Kidney capillary endothelial cell (primary cell): Measurements from ENCODE around the gene ACVR1B.

Source experiments
- DNase-seq: peaks from one replicate; pipeline ENCODE4 v3.0.0-alpha.2; 2018; ENCODE audit warnings: low spot score

The ACVR1B gene

GRCh38 chr12:51944608-51945233 is 6.8 kb upstream of the ACVR1B start:
- DNase-seq, result no peak

- DNase-seq, result no peak
Observed at GRCh38 chr12:51947246-51947996, 4.1 kb upstream of the ACVR1B start.

DNA sequence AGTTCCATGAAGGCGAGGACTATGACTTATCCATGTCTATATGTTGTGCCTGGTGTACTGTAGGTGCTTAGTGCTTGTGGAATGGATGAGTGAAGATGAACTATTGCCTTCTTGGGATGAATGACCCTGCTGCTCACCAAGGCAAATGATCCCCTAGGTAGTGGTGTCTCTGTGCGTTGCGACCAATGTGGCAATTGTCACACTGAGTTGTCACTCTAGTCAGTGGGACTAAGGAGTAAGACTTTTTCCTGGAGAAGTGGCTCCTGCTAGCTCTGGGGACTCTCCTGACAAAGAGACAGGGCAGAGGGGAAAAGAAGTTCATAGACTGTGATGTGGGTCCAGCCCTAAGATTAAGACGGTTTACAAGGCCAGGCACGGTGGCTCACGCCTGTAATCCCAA is 3.4 kb upstream of the ACVR1B start:
- no peak for DNase-seq

- no peak for DNase-seq
Observed at GRCh38 chr12:51949342-51950030, 2.0 kb upstream of the ACVR1B start.

DNA sequence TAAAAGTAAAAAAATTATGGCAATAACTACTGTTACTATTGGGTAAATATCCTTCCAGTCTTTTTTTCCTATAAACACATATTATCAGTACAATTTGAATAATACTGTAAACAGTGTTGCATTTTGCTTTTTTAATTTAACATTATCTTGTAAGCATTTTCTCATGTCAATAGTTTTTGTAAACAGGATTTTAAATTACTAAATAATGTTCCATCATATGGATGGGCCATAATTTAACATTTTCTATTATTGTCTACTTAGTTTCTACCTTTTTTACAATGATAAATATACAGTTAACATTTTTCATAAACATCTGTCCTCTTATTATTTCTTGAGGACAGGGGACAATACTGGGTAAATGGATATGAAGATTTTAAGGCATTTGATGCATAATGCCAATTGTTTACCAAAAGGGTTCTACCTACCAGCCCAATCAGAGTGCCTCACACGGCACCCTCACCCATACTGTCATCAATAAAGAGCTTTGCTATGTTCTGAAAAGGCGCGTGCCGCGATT is 759 bp upstream of the ACVR1B start:
- DNase-seq, result no peak

- no peak for DNase-seq
Observed at GRCh38 chr12:51951843-51952722, 584 bp downstream of the ACVR1B start.

DNA sequence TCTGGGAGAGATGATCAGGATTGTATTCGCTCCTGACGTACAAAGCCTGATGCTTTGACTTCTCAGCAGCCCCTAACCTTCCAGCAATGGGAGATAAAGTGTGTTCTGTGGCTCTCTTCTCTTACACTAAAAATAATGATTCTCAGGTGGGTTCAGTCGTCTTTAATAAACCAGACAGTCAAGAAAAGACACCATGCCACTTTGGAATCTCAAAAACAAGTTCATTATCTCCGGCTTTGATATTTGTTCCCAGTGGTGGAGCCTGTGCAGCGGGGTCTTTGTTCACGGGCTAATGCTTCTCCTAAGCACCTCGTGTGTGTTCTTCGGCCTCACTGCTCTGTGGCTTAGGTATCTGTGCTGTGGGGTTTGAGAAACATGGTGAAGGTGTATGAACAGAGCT is 1.6 kb downstream of the ACVR1B start:
- no peak for DNase-seq

DNA sequence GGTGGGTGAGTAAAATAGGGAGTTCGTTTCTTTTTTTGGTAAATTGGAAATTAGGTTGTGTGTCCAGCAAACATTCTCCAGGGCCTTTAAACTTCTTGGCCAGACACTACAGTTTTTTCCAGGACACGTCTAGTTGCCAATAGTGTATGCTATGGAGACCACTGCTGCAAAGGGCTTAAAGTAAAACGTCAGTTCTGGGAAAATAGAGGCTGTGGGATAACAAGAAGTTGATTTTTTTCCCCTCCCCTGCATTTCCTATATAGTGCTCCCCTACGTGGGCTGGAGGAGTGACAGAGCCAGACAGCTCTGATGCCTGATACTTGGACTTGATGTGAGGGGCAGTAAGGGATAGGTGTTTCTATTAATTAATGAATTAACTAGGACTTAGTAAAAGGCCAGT is 2.4 kb downstream of the ACVR1B start:
- DNase-seq, result no peak

GRCh38 chr12:51954561-51955361 is 3.3 kb downstream of the ACVR1B start:
- DNase-seq, result no peak

DNA sequence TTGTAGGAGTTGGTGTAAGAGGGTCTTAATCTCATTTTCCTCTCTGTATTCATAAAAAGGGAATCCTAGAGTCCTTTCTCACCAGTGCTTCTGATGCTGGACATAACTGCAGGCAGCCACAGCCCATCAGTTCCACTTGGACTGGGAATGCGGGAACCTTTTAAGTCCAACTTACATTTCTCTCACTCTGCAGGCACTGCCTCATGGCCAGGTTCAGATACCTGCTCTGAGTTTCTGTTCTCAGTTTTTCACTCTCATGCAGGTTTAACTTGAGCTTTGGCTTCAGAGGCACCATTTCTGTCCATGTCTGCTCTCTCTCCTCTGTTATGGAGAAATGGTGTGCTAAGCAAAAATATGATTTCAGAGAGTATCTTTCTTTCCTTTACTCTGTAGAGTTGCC is 4.2 kb downstream of the ACVR1B start:
- no peak for DNase-seq

- no peak for DNase-seq
Observed at GRCh38 chr12:51958542-51958941, 7.0 kb downstream of the ACVR1B start.

DNA sequence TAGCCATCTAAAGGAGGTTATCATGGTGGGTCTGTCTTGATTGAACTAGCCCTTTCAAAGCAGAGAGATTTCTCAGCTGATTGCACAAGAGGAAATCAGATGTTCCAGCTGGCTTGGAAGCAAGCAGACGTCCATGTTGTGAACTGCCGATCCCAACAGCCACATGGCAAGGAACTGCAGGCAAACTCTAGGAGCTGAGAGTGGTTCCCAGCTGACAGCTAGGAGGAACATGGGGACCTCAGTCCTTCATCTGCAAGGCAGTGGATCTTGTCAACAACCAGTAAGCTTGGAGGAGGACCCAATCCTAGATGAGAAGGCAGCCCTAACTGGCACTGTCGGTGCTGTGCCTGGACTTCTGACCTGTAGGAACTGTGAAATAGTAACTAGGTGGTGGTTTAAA is 7.7 kb downstream of the ACVR1B start:
- DNase-seq, result no peak

- DNase-seq, result no peak
Observed at GRCh38 chr12:51959921-51960320, 8.4 kb downstream of the ACVR1B start.

GRCh38 chr12:51960488-51960887 is 9.0 kb downstream of the ACVR1B start:
- no peak for DNase-seq

GRCh38 chr12:51960890-51961289 is 9.4 kb downstream of the ACVR1B start:
- DNase-seq, result no peak

DNA sequence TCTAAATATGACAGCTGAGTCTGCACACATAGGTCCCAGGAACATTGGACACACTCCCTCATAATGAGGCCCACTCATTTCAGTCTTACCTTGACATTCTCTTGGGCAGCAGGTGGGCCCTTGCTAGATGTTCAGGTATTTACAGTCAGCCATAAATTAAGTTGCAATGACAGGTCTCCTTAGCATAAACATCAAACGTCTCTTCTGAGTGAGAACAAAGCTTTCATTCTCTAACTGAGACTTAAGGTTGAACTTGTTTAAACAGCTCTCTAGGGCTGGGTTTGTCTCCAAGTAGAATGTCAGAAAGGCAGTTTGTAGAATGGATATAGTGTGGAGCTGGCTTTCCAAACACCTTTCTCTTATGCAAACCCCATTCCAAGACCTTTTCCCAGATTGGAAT is 10.3 kb downstream of the ACVR1B start:
- DNase-seq, result no peak

- no peak for DNase-seq
Observed at GRCh38 chr12:51962737-51963136, 11.2 kb downstream of the ACVR1B start.

- no peak for DNase-seq
Observed at GRCh38 chr12:51963477-51963876, 12.0 kb downstream of the ACVR1B start.

- DNase-seq, result no peak
Observed at GRCh38 chr12:51969643-51970042, 18.1 kb downstream of the ACVR1B start.

GRCh38 chr12:51970904-51971646 is 19.6 kb downstream of the ACVR1B start:
- no peak for DNase-seq
